Measurements from ENCODE around the gene ICAM4.

- TF ChIP-seq RFX5 (IDR thresholded peaks at IDR 0.05; ENCODE audit: borderline replicate concordance, low read depth, low read length) (no peak), POLR2A (IDR thresholded peaks at IDR 0.05; ENCODE audit: control extremely low read depth in 1 of 2, low read depth in 2 of 2, low read length in 2 of 2) (no peak), POLR2AphosphoS5 (IDR thresholded peaks at IDR 0.05; ENCODE audit: low read depth, low read length) (no peak), CTCF (IDR thresholded peaks at IDR 0.05; ENCODE audit: control extremely low read depth in 1 of 3, insufficient read depth in 1 of 3, low read depth in 1 of 3, low read length in 3 of 3) (no peak), EP300 (IDR thresholded peaks at IDR 0.05; ENCODE audit: borderline replicate concordance in 1 of 2, low read depth in 2 of 2, low read length in 2 of 2) (no peak), GABPA (IDR thresholded peaks at IDR 0.05; ENCODE audit: borderline replicate concordance, insufficient read depth, low read length) (no peak), TEAD4 (IDR thresholded peaks at IDR 0.05; ENCODE audit: low read depth, low read length) (no peak), TCF12 (IDR thresholded peaks at IDR 0.05; ENCODE audit: low read depth, low read length) (no peak), EZH2 (IDR thresholded peaks at IDR 0.05; ENCODE audit: low read depth, low read length, severe bottlenecking) (no peak), SIN3A (conservative IDR thresholded peaks at IDR 0.05 in 1 of 2, IDR thresholded peaks at IDR 0.05 in 1 of 2; ENCODE audit: low read depth in 1 of 2, low read length in 2 of 2) (no peak), KDM1A (IDR thresholded peaks at IDR 0.05; ENCODE audit: borderline replicate concordance, low read length) (no peak), TAF1 (IDR thresholded peaks at IDR 0.05; ENCODE audit: low read depth, low read length) (no peak), CHD2 (IDR thresholded peaks at IDR 0.05; ENCODE audit: low read length) (no peak)
Observed at GRCh38 chr19:10284065-10284959, 2.4 kb upstream of the ICAM4 start.
